DND-41 (cell line): ENCODE data around the gene BLOC1S5.

Experiments used
- CTCF ChIP-seq: IDR thresholded peaks from 2 replicates; pipeline ENCODE4 v1.5.1; 2012; ENCODE audit warnings: borderline replicate concordance, low read length, moderate library complexity, mild to moderate bottlenecking; ENCODE audit not compliant: poor library complexity, severe bottlenecking; ENCODE audit errors: extremely low read depth
- EZH2 ChIP-seq: IDR thresholded peaks from 3 replicates; pipeline ENCODE4 v1.6.1; 2012; ENCODE audit warnings: borderline replicate concordance, low read depth, mild to moderate bottlenecking, moderate library complexity, low read length, inconsistent platforms; ENCODE audit not compliant: severe bottlenecking

- TF ChIP-seq EZH2 (no peak), CTCF (no peak)
Observed at GRCh38 chr6:8054276-8054675, 9.9 kb downstream of the BLOC1S5 start.
